PFSK-1 (cell line): Measurements from ENCODE around the gene MED27.

Source experiments
- FOXP2 ChIP-seq: optimal IDR thresholded peaks from 2 replicates; pipeline ENCODE3; 2011; ENCODE audit warnings: borderline replicate concordance, control low read depth, inconsistent platforms; ENCODE audit not compliant: insufficient read depth; ENCODE audit errors: extremely low read length, extremely low read depth
- POLR2AphosphoS5 ChIP-seq: IDR thresholded peaks from 2 replicates; pipeline ENCODE4 v1.6.1; 2012; ENCODE audit warnings: low read depth, mild to moderate bottlenecking, control low read depth, low read length, moderate library complexity
- SIN3A ChIP-seq: IDR thresholded peaks from 2 replicates; pipeline ENCODE4 v1.6.1; 2012; ENCODE audit warnings: mild to moderate bottlenecking, low read length, moderate library complexity, borderline replicate concordance; ENCODE audit not compliant: insufficient read depth
- TAF1 ChIP-seq: IDR thresholded peaks from 2 replicates; pipeline ENCODE4 v1.6.1; 2012; ENCODE audit warnings: low read length, control low read depth, borderline replicate concordance; ENCODE audit not compliant: insufficient read depth
- TF ChIP-seq, protein P1 (sequence below), 2 experiments: IDR thresholded peaks; 2 replicates each; pipeline versions ENCODE4 v1.6.1 to v1.8.0; 2011 to 2012; ENCODE audit warnings: low read depth in 2 of 2, low read length in 2 of 2, control low read depth in 1 of 2, inconsistent platforms in 1 of 2, mild to moderate bottlenecking in 1 of 2, moderate library complexity in 1 of 2; ENCODE audit not compliant: insufficient read depth in 1 of 2

Gene MED27

DNA sequence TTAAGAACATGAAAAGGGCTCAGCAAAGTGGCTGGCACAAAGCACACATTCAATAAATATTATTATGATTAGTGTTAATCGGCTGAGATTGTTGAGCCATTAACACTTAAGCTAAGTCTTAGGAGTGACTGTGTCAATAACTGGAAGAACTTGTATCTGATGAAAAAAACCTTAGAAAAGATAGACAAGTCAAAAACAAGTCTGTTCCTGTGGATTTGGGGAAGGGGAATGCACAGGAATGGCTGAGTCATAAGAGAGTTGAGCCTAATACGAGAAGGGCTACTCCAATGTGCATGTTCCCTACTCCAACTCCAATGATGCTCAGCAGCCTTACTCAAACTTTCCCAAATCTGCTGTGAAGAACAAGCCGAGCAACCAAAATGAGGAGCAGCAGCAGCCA is 53.9 kb downstream of the MED27 start:
- TF ChIP-seq POLR2AphosphoS5, result no peak
- no peak for TF ChIP-seq FOXP2
- TF ChIP-seq TAF1, result no peak
- TF ChIP-seq SIN3A, result no peak
- TF ChIP-seq, protein P1, sequence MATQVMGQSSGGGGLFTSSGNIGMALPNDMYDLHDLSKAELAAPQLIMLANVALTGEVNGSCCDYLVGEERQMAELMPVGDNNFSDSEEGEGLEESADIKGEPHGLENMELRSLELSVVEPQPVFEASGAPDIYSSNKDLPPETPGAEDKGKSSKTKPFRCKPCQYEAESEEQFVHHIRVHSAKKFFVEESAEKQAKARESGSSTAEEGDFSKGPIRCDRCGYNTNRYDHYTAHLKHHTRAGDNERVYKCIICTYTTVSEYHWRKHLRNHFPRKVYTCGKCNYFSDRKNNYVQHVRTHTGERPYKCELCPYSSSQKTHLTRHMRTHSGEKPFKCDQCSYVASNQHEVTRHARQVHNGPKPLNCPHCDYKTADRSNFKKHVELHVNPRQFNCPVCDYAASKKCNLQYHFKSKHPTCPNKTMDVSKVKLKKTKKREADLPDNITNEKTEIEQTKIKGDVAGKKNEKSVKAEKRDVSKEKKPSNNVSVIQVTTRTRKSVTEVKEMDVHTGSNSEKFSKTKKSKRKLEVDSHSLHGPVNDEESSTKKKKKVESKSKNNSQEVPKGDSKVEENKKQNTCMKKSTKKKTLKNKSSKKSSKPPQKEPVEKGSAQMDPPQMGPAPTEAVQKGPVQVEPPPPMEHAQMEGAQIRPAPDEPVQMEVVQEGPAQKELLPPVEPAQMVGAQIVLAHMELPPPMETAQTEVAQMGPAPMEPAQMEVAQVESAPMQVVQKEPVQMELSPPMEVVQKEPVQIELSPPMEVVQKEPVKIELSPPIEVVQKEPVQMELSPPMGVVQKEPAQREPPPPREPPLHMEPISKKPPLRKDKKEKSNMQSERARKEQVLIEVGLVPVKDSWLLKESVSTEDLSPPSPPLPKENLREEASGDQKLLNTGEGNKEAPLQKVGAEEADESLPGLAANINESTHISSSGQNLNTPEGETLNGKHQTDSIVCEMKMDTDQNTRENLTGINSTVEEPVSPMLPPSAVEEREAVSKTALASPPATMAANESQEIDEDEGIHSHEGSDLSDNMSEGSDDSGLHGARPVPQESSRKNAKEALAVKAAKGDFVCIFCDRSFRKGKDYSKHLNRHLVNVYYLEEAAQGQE (IDR thresholded peaks at IDR 0.05; ENCODE audit: insufficient read depth in 1 of 2, low read depth in 2 of 2, low read length in 2 of 2), result no peak

- TF ChIP-seq TAF1, result no peak
- TF ChIP-seq FOXP2, result no peak
- no peak for TF ChIP-seq SIN3A
- TF ChIP-seq, protein P1 (IDR thresholded peaks at IDR 0.05; ENCODE audit: insufficient read depth in 1 of 2, low read depth in 2 of 2, low read length in 2 of 2), result peak; percentile 34 to 67; a peak in 1 of 4 replicates
- TF ChIP-seq POLR2AphosphoS5, result no peak
These were observed 55.1 kb downstream of the MED27 start for GRCh38 chr9:132024589-132024988.

DNA sequence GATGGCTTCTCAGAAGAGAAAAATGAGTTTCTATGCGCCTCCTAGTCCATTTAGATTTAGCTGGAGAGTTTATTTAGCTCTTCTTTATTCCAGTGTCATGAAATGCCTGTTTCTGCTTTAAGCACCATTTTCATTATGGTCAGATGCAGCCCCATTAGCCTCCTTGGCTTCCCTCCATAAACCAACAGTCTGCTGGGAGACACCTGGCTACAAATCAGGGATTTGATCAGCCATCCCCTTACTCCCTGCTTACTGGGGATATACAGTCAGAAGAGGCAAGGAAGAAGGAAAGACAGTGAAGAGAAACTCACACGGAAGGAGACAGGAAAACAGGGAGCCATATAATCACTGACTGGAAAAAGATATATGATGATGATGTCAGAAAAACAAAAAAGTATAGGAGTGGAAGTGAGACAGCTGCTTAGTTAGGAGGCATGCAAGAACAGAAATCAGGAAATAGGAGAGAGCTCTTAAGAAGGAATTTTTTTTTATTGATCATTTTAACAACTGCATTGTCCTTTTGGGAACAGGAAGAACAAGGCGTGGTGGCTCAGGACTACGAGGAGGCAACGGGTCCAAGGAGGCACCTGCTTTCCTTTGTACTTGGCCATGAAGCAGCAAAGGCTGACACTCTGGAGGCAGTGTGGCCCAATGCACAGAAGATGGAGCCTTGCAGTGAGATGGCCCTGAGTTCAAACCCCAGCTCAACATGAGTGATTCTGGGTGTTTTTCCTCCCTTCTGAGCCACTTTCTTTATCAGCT is 56.1 kb downstream of the MED27 start:
- no peak for TF ChIP-seq FOXP2
- TF ChIP-seq, protein P1 (IDR thresholded peaks at IDR 0.05; ENCODE audit: insufficient read depth in 1 of 2, low read depth in 2 of 2, low read length in 2 of 2), result no peak
- no peak for TF ChIP-seq POLR2AphosphoS5
- no peak for TF ChIP-seq TAF1
- TF ChIP-seq SIN3A, result no peak

DNA sequence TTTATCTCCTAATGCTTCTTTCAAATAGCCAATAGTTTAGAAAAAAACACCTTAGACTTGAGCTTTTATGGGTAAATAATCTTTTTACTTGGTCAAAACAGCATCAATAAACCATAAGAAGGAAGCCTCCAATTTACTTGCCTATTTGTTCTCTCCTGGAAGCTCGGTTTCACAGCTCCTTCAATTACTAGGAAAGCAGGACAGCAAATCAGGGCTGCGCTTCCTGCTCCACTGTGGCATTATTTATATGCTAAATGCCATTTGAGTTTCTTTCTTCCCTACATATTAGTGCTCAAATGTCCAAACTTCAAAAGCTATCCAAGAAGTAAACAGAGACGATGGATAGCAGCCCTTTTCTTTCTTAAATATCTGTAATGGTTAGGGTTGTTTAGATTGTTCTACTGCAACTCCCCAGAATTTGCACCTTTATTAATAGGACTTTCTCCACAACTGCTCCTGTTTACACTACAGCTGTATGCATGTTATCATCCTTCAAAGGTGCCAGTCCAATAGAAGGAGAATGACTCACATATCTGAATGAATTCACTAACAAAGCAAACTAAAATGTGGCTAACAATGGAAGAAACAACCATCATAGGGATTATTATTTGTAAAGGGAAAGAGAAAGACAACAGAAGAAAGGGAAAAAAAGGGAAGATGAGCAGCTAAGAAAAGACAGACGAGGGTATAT is 58.7 kb downstream of the MED27 start:
- TF ChIP-seq TAF1 (no peak), POLR2AphosphoS5 (no peak), SIN3A (no peak), FOXP2 (no peak)
- TF ChIP-seq, protein P1 (IDR thresholded peaks at IDR 0.05; ENCODE audit: insufficient read depth in 1 of 2, low read depth in 2 of 2, low read length in 2 of 2), result no peak
